ENCODE results near the gene DUS2.
A peak's percentile ranks its signal among the peaks of the same experiment; 100 is the strongest.

Gene DUS2

DNA sequence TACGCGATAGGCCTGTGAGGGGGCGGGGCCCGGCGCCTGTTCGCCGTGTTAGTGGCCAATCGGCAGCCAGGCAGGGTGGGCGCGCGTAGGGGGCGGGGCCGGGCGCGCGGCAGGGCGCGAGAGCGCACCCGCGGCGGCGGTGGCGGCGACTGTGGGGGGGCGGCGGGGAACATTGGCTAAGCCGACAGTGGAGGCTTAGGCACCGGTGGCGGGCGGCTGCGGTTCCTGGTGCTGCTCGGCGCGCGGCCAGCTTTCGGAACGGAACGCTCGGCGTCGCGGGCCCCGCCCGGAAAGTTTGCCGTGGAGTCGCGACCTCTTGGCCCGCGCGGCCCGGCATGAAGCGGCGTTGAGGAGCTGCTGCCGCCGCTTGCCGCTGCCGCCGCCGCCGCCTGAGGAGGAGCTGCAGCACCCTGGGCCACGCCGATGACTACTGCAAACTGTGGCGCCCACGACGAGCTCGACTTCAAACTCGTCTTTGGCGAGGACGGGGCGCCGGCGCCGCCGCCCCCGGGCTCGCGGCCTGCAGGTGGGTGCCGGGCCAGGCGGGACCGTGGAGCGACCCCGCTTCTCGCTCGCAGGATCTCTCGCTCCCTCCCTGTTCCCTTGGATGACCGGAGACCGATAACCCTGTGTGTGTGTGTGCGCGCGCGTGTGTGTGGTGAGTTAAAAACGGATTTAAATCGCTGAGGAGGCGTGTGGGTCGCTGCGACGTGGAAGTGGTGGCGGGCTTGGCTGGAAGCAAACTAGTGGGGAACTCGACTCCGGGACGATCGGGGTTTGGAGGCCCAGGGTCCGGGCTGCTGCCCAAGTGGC, 62.4 kb downstream of the DUS2 start, which contains the start of gene NFATC3:
Gene NFATC3 (plus strand): TSS at position 112 of the 813 bp plus-strand sequence. CDS start 312 bp downstream, at position 424.
- WGBS (ENCODE audit: insufficient coverage, insufficient read length), result no CpG with 5 or more reads among the region's 104 CpGs
- Histone ChIP-seq H3K36me3 (ENCODE audit: control insufficient read depth, insufficient read depth, low read length) (no peaks in the 10 kb centered on the region), H3K9me3 (ENCODE audit: control insufficient read depth, insufficient read depth, low read length) (no peaks in the 10 kb centered on the region), H3K27ac (ENCODE audit: low read length) (no peak within 1 kb of the TSS), H3K4me3 (ENCODE audit: low read length) (peak within 1 kb of the TSS; percentile 90), H3K4me1 (ENCODE audit: control insufficient read depth, insufficient read depth, low read length) (peaks cover 2% of the 10 kb centered on the region; the same call in 1 of the 2 replicates), H3K27me3 (ENCODE audit: control insufficient read depth, insufficient read depth, low read length) (no peaks in the 10 kb centered on the region)
- DNase-seq (ENCODE audit: low read depth, low spot score), result peak; percentile 70

DNA sequence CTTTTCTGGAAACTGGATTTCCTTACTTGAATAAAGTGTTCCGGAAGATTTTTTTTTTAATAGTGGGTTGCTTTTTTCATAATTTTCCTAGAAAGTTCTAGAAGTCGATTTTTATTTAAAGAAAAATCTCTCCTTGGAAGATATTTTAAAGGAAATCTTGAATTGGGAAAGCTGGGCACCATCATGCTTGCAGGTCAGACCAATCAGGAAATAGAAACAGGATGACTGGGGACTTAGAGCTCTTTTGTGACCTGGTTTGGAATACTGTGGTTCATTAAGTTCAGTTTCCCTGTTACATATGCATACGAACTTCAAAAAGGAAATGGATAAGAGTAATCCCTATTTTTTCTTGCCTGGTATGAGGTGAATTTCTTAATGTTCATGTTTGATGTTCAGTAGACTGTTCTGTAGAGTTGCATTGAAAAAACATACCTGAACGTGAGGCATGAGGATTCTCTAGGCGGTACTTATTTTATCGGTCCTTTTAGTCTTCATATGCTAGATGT, 63.3 kb downstream of the DUS2 start:
- no peaks in the 10 kb centered on the region for H3K36me3 ChIP-seq (ENCODE audit: control insufficient read depth, insufficient read depth, low read length)
- no peak for DNase-seq (ENCODE audit: low read depth, low spot score)
- H3K9me3 ChIP-seq (ENCODE audit: control insufficient read depth, insufficient read depth, low read length), result no peaks in the 10 kb centered on the region
- no peaks in the 10 kb centered on the region for H3K27me3 ChIP-seq (ENCODE audit: control insufficient read depth, insufficient read depth, low read length)
- H3K27ac ChIP-seq (ENCODE audit: low read length), result no peak overlapping the region
- H3K4me3 ChIP-seq (ENCODE audit: low read length), result peak overlapping the region; percentile 90; the same call in 1 of the 2 replicates
- peaks cover 2% of the 10 kb centered on the region; the same call in 1 of the 2 replicates for H3K4me1 ChIP-seq (ENCODE audit: control insufficient read depth, insufficient read depth, low read length)
- no CpG with 5 or more reads among the region's 6 CpGs for WGBS (ENCODE audit: insufficient coverage, insufficient read length)

DNA sequence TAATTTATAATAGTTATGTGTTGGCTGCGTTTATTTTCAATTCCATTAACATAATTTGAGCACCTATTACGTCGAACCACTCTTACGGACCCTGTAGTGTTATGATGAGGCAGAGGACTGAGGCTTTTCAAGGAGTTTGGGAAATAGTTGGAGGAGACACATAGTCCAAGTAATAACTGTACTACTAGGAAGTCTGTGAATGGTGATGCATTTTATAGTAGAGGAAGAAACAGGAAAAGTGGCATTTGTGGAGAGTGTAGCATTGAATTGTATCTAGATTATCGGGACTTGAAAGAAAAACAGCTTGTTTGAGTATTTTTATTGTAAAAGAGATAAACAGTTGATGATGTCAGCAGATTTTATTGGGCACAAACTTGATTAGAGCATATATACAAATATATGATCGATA, 63.8 kb downstream of the DUS2 start:
- no peaks in the 10 kb centered on the region for H3K27me3 ChIP-seq (ENCODE audit: control insufficient read depth, insufficient read depth, low read length)
- H3K27ac ChIP-seq (ENCODE audit: low read length), result no peak overlapping the region
- no peak overlapping the region; the same call in 1 of the 2 replicates for H3K4me3 ChIP-seq (ENCODE audit: low read length)
- H3K4me1 ChIP-seq (ENCODE audit: control insufficient read depth, insufficient read depth, low read length), result peaks cover 3% of the 10 kb centered on the region; the same call in 1 of the 2 replicates
- DNase-seq (ENCODE audit: low read depth, low spot score), result no peak
- H3K36me3 ChIP-seq (ENCODE audit: control insufficient read depth, insufficient read depth, low read length), result no peaks in the 10 kb centered on the region
- no peaks in the 10 kb centered on the region for H3K9me3 ChIP-seq (ENCODE audit: control insufficient read depth, insufficient read depth, low read length)
- WGBS (ENCODE audit: insufficient coverage, insufficient read length), result no CpG with 5 or more reads among the region's 6 CpGs

DNA sequence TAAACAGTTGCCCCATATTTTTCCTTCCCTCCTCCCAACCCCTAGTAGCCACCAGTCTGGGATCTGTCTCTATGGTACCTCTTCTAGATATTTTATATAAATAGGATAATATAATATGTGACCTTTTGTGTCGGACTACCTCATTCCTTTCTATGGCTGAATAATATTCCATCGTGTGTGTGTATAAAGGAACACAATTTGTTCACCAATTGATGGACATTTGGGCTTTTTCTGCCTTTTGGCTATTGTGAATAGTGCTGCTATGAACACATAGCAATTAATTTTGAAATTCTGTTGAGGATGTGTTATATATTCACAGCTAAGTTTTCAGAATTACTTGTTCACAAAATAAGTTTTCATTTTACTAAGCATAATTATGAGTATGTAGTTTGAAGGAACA, 64.6 kb downstream of the DUS2 start:
- H3K27ac ChIP-seq (ENCODE audit: low read length), result no peak overlapping the region
- H3K4me3 ChIP-seq (ENCODE audit: low read length), result no peak overlapping the region
- no CpG with 5 or more reads among the region's 2 CpGs for WGBS (ENCODE audit: insufficient coverage, insufficient read length)
- no peaks in the 10 kb centered on the region for H3K27me3 ChIP-seq (ENCODE audit: control insufficient read depth, insufficient read depth, low read length)
- DNase-seq (ENCODE audit: low read depth, low spot score), result no peak
- H3K36me3 ChIP-seq (ENCODE audit: control insufficient read depth, insufficient read depth, low read length), result no peaks in the 10 kb centered on the region
- H3K4me1 ChIP-seq (ENCODE audit: control insufficient read depth, insufficient read depth, low read length), result peaks cover 3% of the 10 kb centered on the region; the same call in 1 of the 2 replicates
- H3K9me3 ChIP-seq (ENCODE audit: control insufficient read depth, insufficient read depth, low read length), result no peaks in the 10 kb centered on the region

DNA sequence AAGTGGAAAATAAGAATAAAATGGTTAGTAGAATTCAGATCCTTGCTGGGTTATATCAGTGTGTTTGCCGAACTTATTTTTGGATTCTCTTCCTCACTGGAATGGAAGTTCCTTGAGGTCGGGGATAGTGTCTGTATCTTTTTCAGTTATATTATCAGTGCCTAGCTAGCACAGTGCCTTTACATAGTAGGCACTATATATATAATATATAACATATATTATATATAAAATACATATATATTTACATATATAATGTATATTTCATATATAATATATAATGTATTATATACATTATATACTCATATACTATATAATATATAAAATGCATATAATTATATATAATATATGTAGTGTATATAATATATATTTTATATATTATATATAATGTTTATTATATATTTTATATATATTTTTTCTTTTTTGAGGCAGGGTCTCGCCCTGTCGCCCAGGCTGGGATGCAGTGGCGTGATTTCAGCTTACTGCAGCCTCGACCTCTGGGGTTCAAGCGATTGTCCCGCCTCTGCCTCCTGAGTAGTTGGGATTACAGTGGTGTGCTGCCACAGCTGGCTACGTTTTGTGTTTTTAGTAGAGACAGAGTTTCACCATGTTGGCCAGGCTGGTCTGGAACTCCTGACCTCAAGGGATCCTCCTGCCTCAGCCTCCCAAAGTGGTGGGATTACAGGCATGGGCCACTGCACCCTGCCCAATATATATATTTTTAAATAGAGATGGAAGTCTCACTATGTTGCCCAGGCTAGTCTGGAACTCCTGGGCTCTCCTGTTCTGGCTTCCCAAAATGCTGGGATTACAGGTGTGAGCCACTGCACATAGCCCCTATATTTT, 65.3 kb downstream of the DUS2 start:
- Histone ChIP-seq H3K4me1 (ENCODE audit: control insufficient read depth, insufficient read depth, low read length) (peaks cover 3% of the 10 kb centered on the region; the same call in 1 of the 2 replicates), H3K27ac (ENCODE audit: low read length) (no peak overlapping the region), H3K9me3 (ENCODE audit: control insufficient read depth, insufficient read depth, low read length) (no peaks in the 10 kb centered on the region), H3K36me3 (ENCODE audit: control insufficient read depth, insufficient read depth, low read length) (no peaks in the 10 kb centered on the region), H3K27me3 (ENCODE audit: control insufficient read depth, insufficient read depth, low read length) (no peaks in the 10 kb centered on the region), H3K4me3 (ENCODE audit: low read length) (no peak overlapping the region)
- DNase-seq (ENCODE audit: low read depth, low spot score), result no peak
- no CpG with 5 or more reads among the region's 9 CpGs for WGBS (ENCODE audit: insufficient coverage, insufficient read length)

DNA sequence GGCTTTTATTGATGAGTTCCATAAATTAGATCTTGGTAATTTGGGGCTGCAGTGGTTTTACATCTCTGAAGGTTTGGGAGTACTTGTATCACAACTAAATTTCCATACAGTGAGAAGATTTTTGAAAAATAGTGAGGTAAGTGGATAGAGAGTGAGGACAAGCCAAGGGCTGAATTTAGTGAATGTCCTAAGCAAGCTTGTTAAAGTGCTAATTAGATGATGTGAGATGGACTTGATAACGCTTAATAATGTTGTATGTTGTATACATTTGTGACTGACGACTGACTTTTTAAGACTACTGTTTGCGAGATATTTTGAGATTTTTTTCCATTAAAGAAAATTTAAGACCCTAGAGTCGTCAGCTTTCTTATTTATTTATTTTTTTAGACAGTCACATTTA, 66.0 kb downstream of the DUS2 start:
- Histone ChIP-seq H3K27me3 (ENCODE audit: control insufficient read depth, insufficient read depth, low read length) (no peaks in the 10 kb centered on the region), H3K27ac (ENCODE audit: low read length) (no peak overlapping the region), H3K4me1 (ENCODE audit: control insufficient read depth, insufficient read depth, low read length) (peaks cover 2% of the 10 kb centered on the region; the same call in 1 of the 2 replicates), H3K4me3 (ENCODE audit: low read length) (no peak overlapping the region), H3K9me3 (ENCODE audit: control insufficient read depth, insufficient read depth, low read length) (no peaks in the 10 kb centered on the region), H3K36me3 (ENCODE audit: control insufficient read depth, insufficient read depth, low read length) (no peaks in the 10 kb centered on the region)
- no CpG with 5 or more reads among the region's 4 CpGs for WGBS (ENCODE audit: insufficient coverage, insufficient read length)
- no peak for DNase-seq (ENCODE audit: low read depth, low spot score)

DNA sequence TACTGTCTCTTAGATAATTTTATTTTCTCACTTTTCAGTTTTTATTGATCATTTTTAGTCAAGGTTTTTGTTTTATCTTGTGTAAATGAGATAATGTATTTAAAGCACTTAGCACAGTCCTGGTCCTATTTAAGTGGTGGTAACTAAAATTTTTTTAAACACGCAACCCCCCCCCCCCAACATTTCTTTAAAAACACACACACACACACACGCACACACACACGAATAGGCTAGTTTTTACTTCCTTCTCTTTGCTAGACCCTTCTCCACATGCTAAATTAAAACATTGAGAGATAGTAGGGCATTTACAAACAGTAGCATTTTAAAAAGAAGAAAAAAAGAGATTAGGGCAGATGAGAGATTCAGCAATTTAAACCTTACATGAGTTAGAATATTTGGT, 67.0 kb downstream of the DUS2 start:
- no peaks in the 10 kb centered on the region for H3K27me3 ChIP-seq (ENCODE audit: control insufficient read depth, insufficient read depth, low read length)
- 100% methylated on average over 2 of the region's 3 CpGs for WGBS (ENCODE audit: insufficient coverage, insufficient read length)
- DNase-seq (ENCODE audit: low read depth, low spot score), result no peak
- no peaks in the 10 kb centered on the region for H3K36me3 ChIP-seq (ENCODE audit: control insufficient read depth, insufficient read depth, low read length)
- H3K9me3 ChIP-seq (ENCODE audit: control insufficient read depth, insufficient read depth, low read length), result no peaks in the 10 kb centered on the region
- no peak overlapping the region for H3K27ac ChIP-seq (ENCODE audit: low read length)
- H3K4me1 ChIP-seq (ENCODE audit: control insufficient read depth, insufficient read depth, low read length), result peaks cover 2% of the 10 kb centered on the region; the same call in 1 of the 2 replicates
- H3K4me3 ChIP-seq (ENCODE audit: low read length), result no peak overlapping the region

DNA sequence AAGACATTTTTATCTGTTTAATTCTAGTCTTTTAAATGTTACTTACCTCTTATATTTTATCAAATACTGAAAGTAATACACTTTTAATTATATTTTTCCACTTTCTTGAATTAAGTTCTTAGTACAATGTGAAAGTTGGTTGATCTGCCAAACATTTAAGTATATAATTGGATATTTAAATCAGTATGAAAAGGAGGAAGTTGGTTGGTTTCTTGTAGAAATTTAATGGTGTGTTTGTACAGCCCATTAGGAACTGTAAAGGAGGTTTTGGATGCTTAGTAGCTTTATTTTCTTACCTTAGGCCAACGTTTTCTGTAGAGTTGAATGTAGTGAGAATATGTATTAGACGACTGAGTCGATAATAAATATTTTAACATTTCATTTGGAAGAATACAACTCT, 67.4 kb downstream of the DUS2 start:
- no peaks in the 10 kb centered on the region for H3K36me3 ChIP-seq (ENCODE audit: control insufficient read depth, insufficient read depth, low read length)
- H3K4me1 ChIP-seq (ENCODE audit: control insufficient read depth, insufficient read depth, low read length), result peaks cover 2% of the 10 kb centered on the region; the same call in 1 of the 2 replicates
- 100% methylated on average over 1 of the region's 3 CpGs for WGBS (ENCODE audit: insufficient coverage, insufficient read length)
- no peak for DNase-seq (ENCODE audit: low read depth, low spot score)
- H3K27ac ChIP-seq (ENCODE audit: low read length), result no peak overlapping the region
- H3K4me3 ChIP-seq (ENCODE audit: low read length), result no peak overlapping the region
- no peaks in the 10 kb centered on the region for H3K27me3 ChIP-seq (ENCODE audit: control insufficient read depth, insufficient read depth, low read length)
- H3K9me3 ChIP-seq (ENCODE audit: control insufficient read depth, insufficient read depth, low read length), result no peaks in the 10 kb centered on the region

DNA sequence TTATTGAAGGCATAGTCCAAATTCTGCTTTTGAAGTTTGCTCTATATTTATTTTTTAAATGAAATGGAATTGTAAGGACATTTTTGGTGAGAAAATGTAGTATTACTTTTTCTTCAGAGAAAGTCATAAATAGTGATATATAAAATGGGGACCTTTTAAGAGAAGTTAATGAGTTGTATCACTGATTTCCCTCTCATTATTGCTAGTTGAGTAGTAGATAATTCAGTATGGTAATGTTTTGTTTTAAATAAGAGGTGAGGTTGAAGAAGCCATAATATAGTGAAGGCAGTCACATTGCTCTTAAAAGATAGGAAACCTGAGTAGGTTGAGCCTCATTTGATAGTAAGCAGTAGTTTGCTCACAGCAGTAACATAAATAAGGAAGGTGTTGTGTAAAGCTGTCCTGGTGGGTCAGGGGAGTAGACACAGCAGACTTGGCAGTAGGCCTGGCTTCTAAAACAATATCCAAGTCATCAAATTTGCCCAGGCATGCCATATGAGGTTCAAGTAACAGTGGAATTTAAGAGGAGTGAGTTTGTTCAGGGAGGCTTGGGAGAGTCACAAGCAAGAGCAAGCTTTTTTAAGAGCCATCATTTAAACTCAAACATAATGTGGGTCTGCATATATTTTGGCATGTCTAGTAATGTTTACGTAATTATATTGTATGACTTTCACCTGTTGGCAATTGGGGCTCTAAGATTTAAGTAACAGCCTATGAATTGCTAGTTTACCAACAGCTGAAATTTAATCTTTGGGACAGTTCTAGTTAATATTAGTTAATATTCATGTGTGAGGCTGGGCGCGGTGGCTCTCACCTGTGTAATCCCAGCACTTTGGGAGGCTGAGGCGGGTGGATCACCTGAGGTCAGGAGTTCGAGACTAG, 68.5 kb downstream of the DUS2 start:
- DNase-seq (ENCODE audit: low read depth, low spot score), result no peak
- Histone ChIP-seq H3K4me1 (ENCODE audit: control insufficient read depth, insufficient read depth, low read length) (peaks cover 2% of the 10 kb centered on the region; the same call in 1 of the 2 replicates), H3K27me3 (ENCODE audit: control insufficient read depth, insufficient read depth, low read length) (no peaks in the 10 kb centered on the region), H3K4me3 (ENCODE audit: low read length) (no peak overlapping the region), H3K27ac (ENCODE audit: low read length) (no peak overlapping the region), H3K9me3 (ENCODE audit: control insufficient read depth, insufficient read depth, low read length) (no peaks in the 10 kb centered on the region), H3K36me3 (ENCODE audit: control insufficient read depth, insufficient read depth, low read length) (no peaks in the 10 kb centered on the region)
- no CpG with 5 or more reads among the region's 5 CpGs for WGBS (ENCODE audit: insufficient coverage, insufficient read length)
